ACHN (cell line): Measurements from ENCODE around the gene PACS2.

Experiments
- DNase-seq: peaks from one replicate; pipeline ENCODE4 v3.0.0-alpha.2; 2015
- in situ Hi-C: cut with HindIII; loops from 2 replicates; pipeline ENCODE4 v1.10.0; 2017; ENCODE audit warnings: low sequenced_read_pairs, low pct_ligation_motif_present, low pct_unique_long_range_greater_than_20kb

Gene PACS2

GRCh38 chr14:105377555-105378182 lies 63.1 kb downstream of the PACS2 start:
- in situ Hi-C loops = no loop called here
- DNase-seq = no peak

DNA sequence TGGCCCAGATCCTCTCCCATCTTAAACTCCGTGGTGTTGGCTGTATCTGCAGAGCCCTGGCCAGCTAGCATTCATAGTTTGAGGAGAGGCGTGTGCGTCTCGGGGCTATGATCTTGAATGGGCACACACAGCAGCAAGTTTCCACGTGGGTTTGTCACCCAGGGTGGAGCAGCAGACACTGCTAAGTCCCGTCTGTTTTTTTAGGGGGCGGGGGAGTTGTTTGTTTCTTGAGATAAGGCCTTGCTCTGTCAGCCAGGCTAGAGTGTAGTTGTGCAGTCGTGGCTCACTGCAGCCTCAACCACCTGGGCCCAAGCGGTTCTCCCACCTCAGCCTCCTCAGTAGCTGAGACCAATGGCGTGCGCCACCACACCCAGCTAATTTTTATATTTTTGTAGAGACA lies 63.7 kb downstream of the PACS2 start:
- in situ Hi-C loops = no loop called here
- no peak for DNase-seq

DNA sequence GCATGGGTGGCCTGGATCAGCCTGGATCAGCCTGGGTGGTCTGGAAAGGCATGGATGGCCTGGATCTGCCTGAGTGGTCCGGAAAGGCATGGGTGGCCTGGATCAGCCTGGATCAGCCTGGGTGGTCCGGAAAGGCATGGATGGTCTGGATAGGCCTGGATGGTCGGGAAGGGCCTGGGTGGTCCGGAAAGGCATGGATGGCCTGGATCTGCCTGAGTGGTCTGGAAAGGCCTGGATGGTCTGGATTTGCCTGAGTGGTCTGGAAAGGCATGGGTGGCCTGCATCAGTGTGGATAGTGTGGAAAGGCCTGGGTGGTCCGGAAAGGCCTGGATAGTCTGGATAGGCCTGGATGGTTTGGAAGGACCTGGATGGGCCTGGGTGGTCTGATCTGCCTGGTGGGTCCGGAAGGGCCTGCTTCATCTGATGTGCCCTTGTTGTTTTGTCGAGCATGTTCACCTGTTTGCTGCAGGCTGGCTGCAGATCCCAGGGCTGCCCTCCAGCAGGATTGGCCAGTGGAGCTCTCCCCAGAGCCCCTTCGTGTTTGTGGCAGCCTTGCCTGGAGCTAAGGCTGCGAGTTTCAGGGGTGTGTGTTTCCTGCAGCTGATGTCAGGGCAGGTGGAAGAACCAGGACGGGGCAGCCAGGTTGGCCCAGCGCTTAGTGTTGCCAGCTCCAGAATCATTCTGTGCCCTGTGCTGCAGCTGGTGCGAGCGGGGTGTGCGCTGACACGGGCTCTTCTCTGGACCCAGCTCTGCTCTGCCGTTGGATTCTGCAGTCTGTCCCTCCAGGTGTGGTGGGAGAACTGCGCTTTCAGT lies 64.5 kb downstream of the PACS2 start:
- no peak for DNase-seq
- in situ Hi-C loops = no loop called here

DNA sequence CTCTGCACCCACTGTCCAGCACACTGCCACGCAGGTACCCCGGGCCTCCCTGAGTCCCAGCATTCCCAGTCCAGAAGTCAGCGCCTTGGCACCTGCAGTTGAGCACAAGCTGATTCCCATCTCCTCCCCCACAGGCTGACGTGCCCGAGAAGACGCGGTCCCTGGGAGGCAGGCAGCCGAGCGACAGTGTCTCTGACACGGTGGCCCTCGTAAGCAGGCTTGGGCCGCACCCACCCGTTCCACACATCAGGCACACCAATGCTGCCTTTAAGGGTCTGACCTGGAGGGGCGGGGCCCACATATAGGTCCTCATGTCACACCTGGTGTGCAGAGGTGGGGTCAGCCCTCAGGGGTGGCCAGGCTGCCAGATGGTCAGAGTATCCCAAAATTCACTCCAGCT lies 65.4 kb downstream of the PACS2 start:
- in situ Hi-C loops = no loop called here
- DNase-seq = no peak

DNA sequence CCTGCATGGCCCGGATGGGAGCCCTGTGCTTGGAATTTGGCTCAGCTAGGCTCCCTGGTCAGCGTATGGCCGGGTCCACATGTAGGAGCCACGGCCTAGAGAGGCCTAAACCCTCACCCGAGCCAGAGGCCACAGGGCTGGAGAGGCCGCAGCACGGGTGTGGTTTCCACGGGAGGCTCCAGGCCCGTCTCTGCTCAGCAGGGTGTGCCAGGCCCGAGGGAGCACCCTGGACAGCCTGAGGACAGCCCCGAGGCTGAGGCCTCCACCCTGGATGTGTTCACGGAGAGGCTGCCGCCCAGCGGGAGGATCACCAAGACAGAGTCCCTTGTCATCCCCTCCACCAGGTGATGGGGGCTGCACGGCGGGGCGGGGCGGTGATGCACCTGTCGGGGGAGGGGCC lies 66.2 kb downstream of the PACS2 start:
- in situ Hi-C loops = no loop called here
- no peak for DNase-seq

DNA sequence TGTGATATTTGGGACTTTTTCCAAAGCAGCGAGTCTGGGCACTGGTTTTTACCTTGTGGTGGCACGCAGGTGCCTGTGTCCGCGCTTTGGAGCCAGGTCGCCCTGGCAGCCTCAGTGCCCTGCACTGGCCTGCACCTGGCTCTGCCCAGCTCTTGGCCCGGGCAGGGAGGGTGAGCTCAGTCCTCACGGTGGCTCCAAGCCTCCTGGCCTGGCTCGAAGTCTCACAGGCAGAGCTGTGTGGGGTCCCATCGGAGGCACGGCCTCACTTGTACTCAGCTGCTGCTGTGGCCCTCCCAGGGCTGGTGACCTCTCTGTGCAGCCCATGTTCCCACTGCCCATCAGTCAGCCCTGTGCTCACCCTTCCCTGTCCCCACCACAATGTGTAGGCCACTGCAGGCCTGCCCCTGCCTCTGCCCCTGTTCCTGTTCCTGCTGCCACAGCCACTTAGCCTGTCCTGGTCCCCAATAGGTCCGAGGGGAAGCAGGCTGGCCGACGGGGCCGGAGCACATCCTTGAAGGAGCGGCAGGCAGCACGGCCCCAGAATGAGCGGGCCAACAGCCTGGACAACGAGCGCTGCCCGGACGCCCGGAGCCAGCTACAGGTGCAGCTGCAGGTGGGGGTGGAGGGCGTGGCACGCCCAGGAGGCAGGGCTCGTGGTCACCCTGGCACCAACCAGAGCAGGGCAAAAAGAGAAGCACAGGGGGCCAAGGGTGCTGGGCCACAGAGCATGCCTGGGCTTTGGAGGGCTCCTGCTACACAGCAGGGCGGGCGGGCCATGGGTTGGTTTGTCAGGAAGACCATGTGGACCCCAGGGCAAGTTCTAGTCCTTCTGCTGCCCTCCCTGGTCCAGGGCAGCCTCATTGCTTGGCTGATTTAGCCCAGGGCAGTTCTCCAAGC lies 67.1 kb downstream of the PACS2 start:
- in situ Hi-C loops = no loop called here

DNA sequence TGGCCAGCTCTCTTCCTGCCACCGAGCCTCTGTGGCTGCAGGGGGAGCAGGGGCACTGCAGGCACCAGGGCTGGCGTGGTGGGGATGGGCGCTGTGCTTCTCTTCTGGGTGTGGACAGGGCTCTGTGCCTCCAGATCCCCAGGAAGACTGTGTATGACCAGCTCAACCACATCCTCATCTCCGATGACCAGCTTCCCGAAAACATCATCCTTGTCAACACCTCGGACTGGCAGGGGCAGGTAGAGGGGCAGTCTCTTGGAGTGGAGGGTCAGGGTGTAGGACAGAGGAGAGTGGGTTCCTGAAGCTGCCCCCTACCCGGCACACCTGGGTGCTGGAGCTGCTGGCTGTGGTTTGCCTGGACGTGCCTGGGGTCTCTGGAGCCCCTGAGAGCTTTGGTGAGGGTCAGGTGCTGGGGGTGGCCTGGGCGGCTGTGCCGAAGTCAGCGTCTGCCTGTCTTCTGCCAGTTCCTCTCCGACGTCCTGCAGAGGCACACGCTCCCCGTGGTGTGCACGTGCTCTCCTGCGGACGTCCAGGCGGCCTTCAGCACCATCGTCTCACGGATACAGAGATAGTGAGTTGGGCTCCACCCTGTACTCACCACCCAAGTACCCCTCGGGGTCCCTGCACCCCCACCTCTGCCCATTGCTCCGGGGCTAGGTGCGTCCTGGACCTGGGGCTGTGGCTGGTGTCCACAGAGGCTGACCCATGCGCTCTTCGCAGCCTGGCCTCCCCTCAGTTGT lies 68.0 kb downstream of the PACS2 start:
- in situ Hi-C loops = no loop called here
- no peak for DNase-seq

More for the DNA sequence above, 67.1 kb downstream of the PACS2 start:
- DNase-seq = no peak

DNA sequence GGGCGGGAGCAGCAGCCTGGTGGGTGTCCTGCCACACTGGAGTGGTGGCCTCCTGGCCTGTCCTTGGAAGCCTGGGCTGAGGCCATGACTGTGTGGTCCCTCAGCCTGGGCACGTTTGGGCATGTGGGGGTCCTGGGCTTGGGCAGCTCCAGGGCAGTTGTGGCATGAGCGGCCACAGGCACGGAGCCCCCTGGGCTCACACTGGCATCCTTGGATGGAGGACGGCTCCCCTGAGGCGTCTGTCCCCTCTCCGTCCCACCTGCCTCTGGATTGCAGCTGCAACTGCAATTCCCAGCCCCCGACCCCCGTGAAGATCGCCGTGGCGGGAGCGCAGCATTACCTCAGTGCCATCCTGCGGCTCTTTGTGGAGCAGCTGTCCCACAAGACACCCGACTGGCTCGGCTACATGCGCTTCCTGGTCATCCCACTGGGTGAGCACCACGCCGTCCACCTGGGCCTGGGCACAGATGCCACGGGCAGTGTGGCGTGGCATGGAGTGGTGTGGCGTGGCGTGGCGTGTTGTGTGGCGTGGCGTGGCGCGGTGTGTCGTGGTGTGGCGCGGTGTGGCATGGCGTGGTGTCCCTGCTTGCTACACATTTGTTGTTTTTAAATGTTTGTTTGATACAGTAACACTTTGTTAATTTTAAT lies 68.7 kb downstream of the PACS2 start:
- DNase-seq = no peak
- in situ Hi-C loops = no loop called here

DNA sequence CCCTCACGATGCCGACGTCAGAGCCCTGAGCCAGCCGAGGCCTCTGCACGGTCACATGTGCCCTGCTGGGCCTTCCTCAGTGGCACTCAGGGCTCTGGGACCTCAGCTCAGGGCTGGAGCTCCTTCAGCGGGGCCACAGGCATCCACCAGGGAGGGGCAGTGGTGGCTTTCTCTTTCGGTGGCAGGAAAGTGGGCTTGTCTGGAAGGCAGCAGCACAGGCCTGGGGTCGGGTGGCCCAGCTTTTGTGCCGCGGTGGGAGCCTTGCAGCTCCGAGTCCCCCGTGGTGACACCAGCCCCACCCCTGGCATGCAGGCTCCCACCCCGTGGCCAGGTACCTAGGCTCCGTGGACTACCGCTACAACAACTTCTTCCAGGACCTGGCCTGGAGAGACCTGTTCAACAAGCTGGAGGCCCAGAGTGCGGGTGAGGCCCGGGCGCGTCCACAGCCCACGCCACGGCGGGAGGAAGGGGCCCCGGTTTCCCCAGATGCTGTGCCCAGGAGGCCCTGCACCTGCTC lies 69.6 kb downstream of the PACS2 start:
- in situ Hi-C loops = no loop called here
- DNase-seq = no peak

DNA sequence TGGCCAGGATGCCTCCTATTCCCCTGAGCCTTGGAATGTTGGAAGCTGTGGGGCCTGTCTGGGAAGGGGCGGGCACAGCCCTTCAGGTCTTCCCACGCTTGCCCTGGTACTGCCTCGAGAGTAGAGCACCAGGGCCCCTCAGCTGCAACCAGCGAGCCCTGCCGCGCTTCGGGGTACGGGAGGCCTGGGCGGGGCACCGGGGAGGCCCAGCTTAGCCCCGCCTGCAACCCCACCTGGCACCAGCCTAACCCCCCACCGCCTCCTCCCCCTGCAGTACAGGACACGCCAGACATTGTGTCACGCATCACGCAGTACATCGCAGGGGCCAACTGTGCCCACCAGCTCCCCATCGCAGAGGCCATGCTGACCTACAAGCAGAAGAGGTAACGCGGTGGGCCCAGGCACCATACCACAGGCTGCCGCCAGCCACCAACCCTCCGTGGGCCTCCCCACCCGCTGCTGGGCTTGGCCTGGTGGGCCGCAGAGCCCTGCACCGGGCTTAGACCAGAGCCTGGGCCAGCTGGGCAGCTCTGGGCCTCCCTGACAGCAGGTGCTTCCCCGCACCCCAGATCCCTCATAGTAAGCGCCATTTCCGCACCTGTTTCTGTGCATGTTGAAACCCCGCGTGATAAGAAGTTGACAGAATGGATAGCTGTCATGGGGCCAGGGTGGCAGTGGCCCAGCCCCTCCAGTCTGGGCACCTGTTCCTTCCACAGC lies 70.2 kb downstream of the PACS2 start:
- in situ Hi-C loops = no loop called here

GRCh38 chr14:105385322-105385637 lies 70.7 kb downstream of the PACS2 start:
- in situ Hi-C loops = no loop called here
- no peak for DNase-seq

More for the DNA sequence above, 70.2 kb downstream of the PACS2 start:
- no peak for DNase-seq

- in situ Hi-C loops = no loop called here
- no peak for DNase-seq
Observed at GRCh38 chr14:105385698-105386365, 71.3 kb downstream of the PACS2 start.

DNA sequence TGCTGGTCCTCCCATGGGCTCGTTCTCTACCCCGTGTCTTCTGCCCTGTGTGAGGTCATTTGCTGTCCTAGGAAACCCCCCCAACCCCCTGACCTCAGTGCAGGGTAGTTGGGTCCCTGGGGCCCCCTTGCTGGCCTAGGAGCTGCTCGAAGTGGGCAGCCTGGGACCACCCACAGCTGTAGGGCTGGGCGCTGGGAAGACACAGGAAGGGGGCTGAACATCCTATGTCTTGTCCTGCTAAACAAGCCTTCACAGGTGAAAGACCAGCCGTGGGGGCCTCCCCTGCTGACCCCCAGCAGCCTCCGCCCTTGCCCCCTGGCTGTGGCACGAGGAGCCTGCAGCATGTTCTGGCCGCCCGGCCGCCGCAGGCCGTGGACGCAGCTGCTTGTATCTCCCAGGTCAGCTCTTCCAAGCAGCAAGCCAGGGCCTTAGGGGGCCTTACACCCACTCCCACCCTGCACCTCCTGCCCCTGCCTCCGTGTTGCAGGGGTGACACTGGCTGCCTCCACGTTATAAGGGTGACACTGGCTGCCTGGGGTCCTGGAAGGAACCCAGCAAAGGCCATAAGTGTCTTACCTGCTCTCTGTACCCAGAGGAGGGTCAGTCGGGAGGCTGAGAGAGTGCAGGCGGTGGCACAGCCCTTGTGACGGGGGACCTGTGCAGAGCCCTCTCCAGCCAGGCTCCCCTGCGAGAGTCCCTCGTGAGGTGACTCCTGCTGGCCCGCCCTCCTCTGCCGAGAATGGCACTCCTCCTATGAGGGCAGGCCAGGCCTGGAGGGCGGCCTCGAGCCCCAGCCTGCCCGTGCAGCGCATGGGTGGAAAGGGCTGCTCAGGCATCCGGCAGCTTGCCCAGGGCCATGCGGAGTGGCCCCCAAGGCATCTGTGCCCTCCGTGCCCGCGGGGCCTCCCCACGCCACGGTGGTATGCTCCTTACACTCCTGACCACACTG lies 72.3 kb downstream of the PACS2 start:
- in situ Hi-C loops = no loop called here
- no peak for DNase-seq

- in situ Hi-C loops = no loop called here
- no peak for DNase-seq
Observed at GRCh38 chr14:105387530-105387922, 73.0 kb downstream of the PACS2 start.

GRCh38 chr14:105388110-105388951 lies 73.8 kb downstream of the PACS2 start:
- in situ Hi-C loops = no loop called here
- DNase-seq = no peak
